GM19043 (cell line): ENCODE results near the gene RPIA.
A peak's percentile ranks its signal among the peaks of the same experiment; 100 is the strongest.

Experiments
- ATAC-seq: cut with Tn5 transposase; IDR thresholded peaks from one replicate; pipeline ENCODE4 v1.9.1; 2021; ENCODE audit warnings: low read depth; ENCODE audit not compliant: unreplicated experiment

RPIA gene

GRCh38 chr2:88683160-88684021, 8.1 kb upstream of the RPIA start:
- ATAC-seq = no peak

GRCh38 chr2:88684519-88684918, 7.0 kb upstream of the RPIA start:
- no peak for ATAC-seq

GRCh38 chr2:88686320-88686719, 5.2 kb upstream of the RPIA start:
- no peak for ATAC-seq

GRCh38 chr2:88687384-88687783, 4.1 kb upstream of the RPIA start:
- ATAC-seq = no peak

- ATAC-seq = peak; percentile 10
Measured at GRCh38 chr2:88690591-88691338, 708 bp upstream of the RPIA start.

GRCh38 chr2:88692187-88692586, 714 bp downstream of the RPIA start:
- ATAC-seq = no peak

GRCh38 chr2:88693911-88694414, 2.5 kb downstream of the RPIA start:
- ATAC-seq = no peak

- no peak for ATAC-seq
Measured at GRCh38 chr2:88696611-88697010, 5.1 kb downstream of the RPIA start.

GRCh38 chr2:88697370-88698026, 6.0 kb downstream of the RPIA start:
- ATAC-seq = no peak

GRCh38 chr2:88698027-88698413, 6.5 kb downstream of the RPIA start:
- ATAC-seq = no peak

GRCh38 chr2:88698498-88699233, 7.2 kb downstream of the RPIA start:
- ATAC-seq = no peak

- ATAC-seq = no peak
Measured at GRCh38 chr2:88707003-88707402, 15.5 kb downstream of the RPIA start.

- no peak for ATAC-seq
Measured at GRCh38 chr2:88709181-88709631, 17.7 kb downstream of the RPIA start.

- ATAC-seq = no peak
Measured at GRCh38 chr2:88711289-88711688, 19.8 kb downstream of the RPIA start.

GRCh38 chr2:88711897-88712296, 20.4 kb downstream of the RPIA start:
- no peak for ATAC-seq

- ATAC-seq = no peak
Measured at GRCh38 chr2:88713408-88713807, 21.9 kb downstream of the RPIA start.

- no peak for ATAC-seq
Measured at GRCh38 chr2:88714667-88715066, 23.2 kb downstream of the RPIA start.

- no peak for ATAC-seq
Measured at GRCh38 chr2:88720399-88720798, 28.9 kb downstream of the RPIA start.

GRCh38 chr2:88721268-88721667, 29.8 kb downstream of the RPIA start:
- no peak for ATAC-seq

- ATAC-seq = no peak
Measured at GRCh38 chr2:88724643-88725332, 33.3 kb downstream of the RPIA start.
